ENCODE data around the gene PWWP2B. TPM values are rescaled to one million over a fixed set of nuclear protein-coding genes. Genes with fewer than 3 reads are reported as not detected.

PWWP2B gene
- total RNA-seq, 1 donor from 2014 or later = 7.6 TPM

DNA sequence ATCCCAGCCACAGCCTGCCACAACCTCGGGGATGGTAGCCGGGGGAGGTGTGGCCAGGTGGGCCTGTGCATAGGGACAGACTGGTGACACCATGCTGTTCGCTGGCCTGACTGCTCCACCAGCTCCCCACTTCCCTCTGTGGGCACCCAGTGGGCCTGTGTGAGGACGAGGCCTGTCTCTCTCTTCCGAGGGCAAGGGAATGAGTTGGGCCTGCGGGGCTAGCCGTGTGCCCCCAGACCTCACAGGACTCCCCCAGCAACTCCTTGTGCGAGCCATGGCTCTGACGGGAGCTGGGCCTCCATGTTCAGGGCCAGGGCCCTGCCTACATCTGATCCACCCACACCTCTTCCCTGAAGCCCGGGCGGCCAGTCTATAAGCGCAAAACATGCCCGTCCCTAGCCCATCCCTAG is 40.5 kb downstream of the PWWP2B start:
- Mint-ChIP-seq H3K36me3 (ENCODE audit: low read depth, unreplicated experiment) (no peaks in the 10 kb centered on the region), H3K4me1 (ENCODE audit: unreplicated experiment) (peaks cover 11% of the 10 kb centered on the region), H3K9me3 (ENCODE audit: unreplicated experiment) (no peaks in the 10 kb centered on the region), H3K27me3 (ENCODE audit: unreplicated experiment) (peaks cover 10% of the 10 kb centered on the region), H3K27ac (ENCODE audit: unreplicated experiment) (no peak overlapping the region), H3K4me3 (ENCODE audit: unreplicated experiment) (no peak overlapping the region)
- TF ChIP-seq, protein P1, sequence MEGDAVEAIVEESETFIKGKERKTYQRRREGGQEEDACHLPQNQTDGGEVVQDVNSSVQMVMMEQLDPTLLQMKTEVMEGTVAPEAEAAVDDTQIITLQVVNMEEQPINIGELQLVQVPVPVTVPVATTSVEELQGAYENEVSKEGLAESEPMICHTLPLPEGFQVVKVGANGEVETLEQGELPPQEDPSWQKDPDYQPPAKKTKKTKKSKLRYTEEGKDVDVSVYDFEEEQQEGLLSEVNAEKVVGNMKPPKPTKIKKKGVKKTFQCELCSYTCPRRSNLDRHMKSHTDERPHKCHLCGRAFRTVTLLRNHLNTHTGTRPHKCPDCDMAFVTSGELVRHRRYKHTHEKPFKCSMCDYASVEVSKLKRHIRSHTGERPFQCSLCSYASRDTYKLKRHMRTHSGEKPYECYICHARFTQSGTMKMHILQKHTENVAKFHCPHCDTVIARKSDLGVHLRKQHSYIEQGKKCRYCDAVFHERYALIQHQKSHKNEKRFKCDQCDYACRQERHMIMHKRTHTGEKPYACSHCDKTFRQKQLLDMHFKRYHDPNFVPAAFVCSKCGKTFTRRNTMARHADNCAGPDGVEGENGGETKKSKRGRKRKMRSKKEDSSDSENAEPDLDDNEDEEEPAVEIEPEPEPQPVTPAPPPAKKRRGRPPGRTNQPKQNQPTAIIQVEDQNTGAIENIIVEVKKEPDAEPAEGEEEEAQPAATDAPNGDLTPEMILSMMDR (IDR thresholded peaks at IDR 0.05; ENCODE audit: unreplicated experiment) = no peak
- DNase-seq (ENCODE audit: low spot score) = no peak

DNA sequence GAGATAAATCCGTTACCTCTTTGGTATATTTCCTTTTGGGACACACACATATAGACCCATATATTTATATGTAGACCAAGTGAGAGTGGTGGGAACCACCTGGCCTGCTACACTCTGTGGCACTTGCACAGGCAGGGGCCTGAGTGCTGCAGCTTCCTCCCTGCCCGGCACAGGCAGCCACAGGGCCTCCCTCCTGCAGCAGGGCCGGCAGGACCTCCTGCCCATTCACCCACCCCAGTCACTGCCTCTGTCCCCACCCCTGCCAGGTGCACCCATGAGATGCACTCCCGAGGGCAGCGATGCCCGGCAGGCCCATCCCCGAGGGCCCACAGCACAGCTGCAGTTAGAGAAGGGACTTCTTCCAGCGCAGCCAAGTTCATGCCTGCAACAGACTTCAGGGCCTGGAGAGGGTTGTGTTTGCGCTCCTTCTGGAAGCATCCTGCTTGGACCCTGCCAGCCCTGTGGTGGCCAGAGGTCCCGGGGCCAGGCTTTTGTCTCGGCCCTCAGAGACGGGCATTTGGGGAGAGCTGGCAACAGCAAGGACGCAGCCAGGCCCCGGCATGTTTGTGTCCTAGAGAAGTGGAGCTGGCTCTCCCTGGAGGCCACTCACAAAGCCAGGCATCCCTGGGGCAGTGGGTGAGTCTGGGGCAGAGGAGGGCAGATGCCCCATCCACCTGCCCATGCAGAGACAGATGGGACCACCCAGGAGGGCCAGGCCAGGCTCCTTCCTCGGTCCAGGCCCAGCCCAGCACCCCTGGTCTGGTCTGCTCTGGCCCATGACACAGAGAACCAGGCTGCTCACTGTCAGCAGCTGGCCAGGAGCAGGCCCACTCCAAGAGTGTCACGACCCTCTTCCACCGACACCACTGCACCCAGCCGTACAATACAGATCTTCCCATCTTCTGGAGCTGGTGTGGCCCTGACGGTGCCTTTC is 41.4 kb downstream of the PWWP2B start:
- Mint-ChIP-seq H3K4me3 (ENCODE audit: unreplicated experiment) (no peak overlapping the region), H3K27ac (ENCODE audit: unreplicated experiment) (no peak overlapping the region), H3K9me3 (ENCODE audit: unreplicated experiment) (no peaks in the 10 kb centered on the region), H3K36me3 (ENCODE audit: low read depth, unreplicated experiment) (no peaks in the 10 kb centered on the region), H3K4me1 (ENCODE audit: unreplicated experiment) (peaks cover 11% of the 10 kb centered on the region), H3K27me3 (ENCODE audit: unreplicated experiment) (peaks cover 10% of the 10 kb centered on the region)
- TF ChIP-seq, protein P1 (IDR thresholded peaks at IDR 0.05; ENCODE audit: unreplicated experiment) = no peak
- no peak for DNase-seq (ENCODE audit: low spot score)

DNA sequence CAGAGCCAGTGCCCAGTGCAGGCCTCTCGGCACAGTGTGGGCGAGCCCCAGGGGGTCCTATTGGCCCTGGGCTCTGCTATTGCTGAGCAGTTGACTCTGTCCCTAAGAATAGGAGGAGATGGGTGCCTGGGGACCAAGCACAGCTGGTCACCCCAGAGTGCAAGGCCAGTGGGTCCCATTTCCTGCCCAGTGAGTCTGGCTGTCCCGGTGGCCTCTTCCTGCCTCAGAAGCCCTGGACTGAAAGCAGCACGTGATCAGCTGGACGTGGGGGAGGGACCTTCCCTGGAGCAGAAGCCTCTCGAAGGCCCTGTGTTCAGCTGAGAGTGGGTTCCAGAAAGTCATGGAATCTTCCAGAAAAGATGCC is 42.0 kb downstream of the PWWP2B start:
- Mint-ChIP-seq H3K9me3 (ENCODE audit: unreplicated experiment) (no peaks in the 10 kb centered on the region), H3K36me3 (ENCODE audit: low read depth, unreplicated experiment) (no peaks in the 10 kb centered on the region), H3K4me3 (ENCODE audit: unreplicated experiment) (no peak overlapping the region), H3K4me1 (ENCODE audit: unreplicated experiment) (peaks cover 11% of the 10 kb centered on the region), H3K27ac (ENCODE audit: unreplicated experiment) (no peak overlapping the region), H3K27me3 (ENCODE audit: unreplicated experiment) (peaks cover 10% of the 10 kb centered on the region)
- TF ChIP-seq, protein P1 (IDR thresholded peaks at IDR 0.05; ENCODE audit: unreplicated experiment) = no peak
- DNase-seq (ENCODE audit: low spot score) = no peak

DNA sequence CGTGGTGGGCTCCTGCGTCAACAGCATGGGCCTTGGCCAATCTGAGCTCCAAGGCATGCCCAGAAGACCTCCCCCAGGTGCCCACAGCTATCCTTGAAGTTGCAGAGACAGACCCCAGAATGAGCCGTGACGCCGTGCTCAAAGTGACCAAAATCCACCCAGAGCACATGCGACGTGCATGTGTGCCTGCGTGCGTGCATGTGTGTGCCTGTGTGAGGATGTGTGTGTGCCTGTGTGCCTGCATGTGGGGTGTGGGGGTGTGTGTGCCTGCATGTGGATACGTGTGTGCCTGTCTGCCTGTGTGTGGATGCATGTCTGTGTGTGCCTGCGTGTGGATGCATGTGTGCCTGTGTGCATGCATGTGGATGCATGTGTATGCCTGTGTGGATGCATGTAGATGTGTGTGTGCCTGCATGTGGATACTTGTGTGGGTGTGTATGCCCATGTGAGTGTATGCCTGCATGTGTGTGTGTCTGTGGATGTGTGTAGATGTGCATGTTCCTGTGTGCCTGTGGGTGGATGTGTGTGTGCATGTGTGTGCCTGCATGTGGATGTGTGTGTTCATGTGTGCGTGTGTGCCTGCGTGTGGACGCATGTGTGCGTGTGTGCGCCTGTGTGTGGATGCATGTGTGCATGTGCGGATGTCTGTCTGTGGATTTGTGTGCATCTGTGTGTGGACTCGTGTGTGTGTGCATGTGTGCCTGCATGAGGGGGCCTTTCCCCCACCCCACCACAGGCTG is 42.6 kb downstream of the PWWP2B start:
- TF ChIP-seq, protein P1 (IDR thresholded peaks at IDR 0.05; ENCODE audit: unreplicated experiment) = no peak
- no peak for DNase-seq (ENCODE audit: low spot score)
- Mint-ChIP-seq H3K36me3 (ENCODE audit: low read depth, unreplicated experiment) (no peaks in the 10 kb centered on the region), H3K9me3 (ENCODE audit: unreplicated experiment) (no peaks in the 10 kb centered on the region), H3K4me3 (ENCODE audit: unreplicated experiment) (peak overlapping the region; percentile 42), H3K4me1 (ENCODE audit: unreplicated experiment) (peaks cover 11% of the 10 kb centered on the region), H3K27me3 (ENCODE audit: unreplicated experiment) (peaks cover 10% of the 10 kb centered on the region), H3K27ac (ENCODE audit: unreplicated experiment) (peak overlapping the region; percentile 85)
